Osteocyte (in vitro differentiated cells): Measurements from ENCODE around the gene KCNN3. TPM values are rescaled to one million over a fixed set of nuclear protein-coding genes. Genes with fewer than 3 reads are reported as not detected.
"Not testable (repeated sequence)": the region's sequence is repeated elsewhere in the genome, so short reads cannot be mapped to it uniquely, and the experiment has no call there.

Source experiments
- DNase-seq: peaks from one replicate; pipeline ENCODE4 v3.0.0; 2021; ENCODE audit warnings: mixed read lengths; ENCODE audit not compliant: unreplicated experiment; ENCODE audit errors: extremely low spot score
- H3K27ac Mint-ChIP-seq: one replicate; pipeline ENCODE4 v1.8.0; 2021; ENCODE audit warnings: mild to moderate bottlenecking, mixed read lengths; ENCODE audit not compliant: unreplicated experiment
- H3K27me3 Mint-ChIP-seq: one replicate; pipeline ENCODE4 v1.8.0; 2021; ENCODE audit warnings: mixed read lengths; ENCODE audit not compliant: unreplicated experiment
- H3K36me3 Mint-ChIP-seq: one replicate; pipeline ENCODE4 v1.8.0; 2021; ENCODE audit warnings: mixed read lengths; ENCODE audit not compliant: unreplicated experiment
- H3K4me1 Mint-ChIP-seq: one replicate; pipeline ENCODE4 v1.8.0; 2021; ENCODE audit warnings: mixed read lengths; ENCODE audit not compliant: unreplicated experiment
- H3K4me3 Mint-ChIP-seq: one replicate; pipeline ENCODE4 v1.8.0; 2021; ENCODE audit warnings: mild to moderate bottlenecking, moderate library complexity, mixed read lengths; ENCODE audit not compliant: unreplicated experiment
- H3K9me3 Mint-ChIP-seq: one replicate; pipeline ENCODE4 v1.8.0; 2021; ENCODE audit warnings: mixed read lengths; ENCODE audit not compliant: unreplicated experiment
- total RNA-seq: library from RNA; stranded (reverse); gene quantifications from 2 replicates; pipeline ENCODE4 v1.2.1, GENCODE V29; 2021
- TF ChIP-seq, protein P1 (sequence below): fragments of 200-600 bp; sonication (generic); IDR thresholded peaks from 2 replicates; pipeline ENCODE4 v1.5.0; 2021; ENCODE audit warnings: antibody characterized with exemption, mild to moderate bottlenecking, moderate library complexity

KCNN3 gene
- total RNA-seq, 1 donor from 2014 or later: 0.16 TPM

DNA sequence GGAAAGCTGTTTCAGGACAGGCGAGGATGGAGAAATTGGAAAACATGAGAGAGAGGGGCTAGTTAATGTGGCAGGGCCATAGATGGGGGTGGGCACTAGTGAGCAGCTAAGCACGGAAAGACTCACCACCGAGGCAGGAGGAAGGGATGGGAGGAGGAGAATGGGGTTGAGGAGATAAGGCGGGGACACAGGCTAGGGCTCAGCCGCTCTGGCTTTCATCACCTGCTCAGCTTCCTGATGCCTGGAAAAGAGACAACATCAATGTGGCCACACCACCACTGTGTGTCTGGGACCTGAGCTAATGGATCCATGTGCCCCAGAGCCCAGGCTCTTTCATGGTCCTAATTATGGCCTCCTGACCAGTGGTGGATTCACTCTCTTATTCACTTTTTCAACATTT lies 38.9 kb upstream of the KCNN3 start:
- Mint-ChIP-seq H3K4me3 (no peak overlapping the region), H3K4me1 (no peaks in the 10 kb centered on the region), H3K36me3 (no peaks in the 10 kb centered on the region), H3K27me3 (no peaks in the 10 kb centered on the region), H3K9me3 (peaks cover 4% of the 10 kb centered on the region), H3K27ac (no peak overlapping the region)
- no peak for DNase-seq
- TF ChIP-seq, protein P1, sequence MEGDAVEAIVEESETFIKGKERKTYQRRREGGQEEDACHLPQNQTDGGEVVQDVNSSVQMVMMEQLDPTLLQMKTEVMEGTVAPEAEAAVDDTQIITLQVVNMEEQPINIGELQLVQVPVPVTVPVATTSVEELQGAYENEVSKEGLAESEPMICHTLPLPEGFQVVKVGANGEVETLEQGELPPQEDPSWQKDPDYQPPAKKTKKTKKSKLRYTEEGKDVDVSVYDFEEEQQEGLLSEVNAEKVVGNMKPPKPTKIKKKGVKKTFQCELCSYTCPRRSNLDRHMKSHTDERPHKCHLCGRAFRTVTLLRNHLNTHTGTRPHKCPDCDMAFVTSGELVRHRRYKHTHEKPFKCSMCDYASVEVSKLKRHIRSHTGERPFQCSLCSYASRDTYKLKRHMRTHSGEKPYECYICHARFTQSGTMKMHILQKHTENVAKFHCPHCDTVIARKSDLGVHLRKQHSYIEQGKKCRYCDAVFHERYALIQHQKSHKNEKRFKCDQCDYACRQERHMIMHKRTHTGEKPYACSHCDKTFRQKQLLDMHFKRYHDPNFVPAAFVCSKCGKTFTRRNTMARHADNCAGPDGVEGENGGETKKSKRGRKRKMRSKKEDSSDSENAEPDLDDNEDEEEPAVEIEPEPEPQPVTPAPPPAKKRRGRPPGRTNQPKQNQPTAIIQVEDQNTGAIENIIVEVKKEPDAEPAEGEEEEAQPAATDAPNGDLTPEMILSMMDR: no peak

DNA sequence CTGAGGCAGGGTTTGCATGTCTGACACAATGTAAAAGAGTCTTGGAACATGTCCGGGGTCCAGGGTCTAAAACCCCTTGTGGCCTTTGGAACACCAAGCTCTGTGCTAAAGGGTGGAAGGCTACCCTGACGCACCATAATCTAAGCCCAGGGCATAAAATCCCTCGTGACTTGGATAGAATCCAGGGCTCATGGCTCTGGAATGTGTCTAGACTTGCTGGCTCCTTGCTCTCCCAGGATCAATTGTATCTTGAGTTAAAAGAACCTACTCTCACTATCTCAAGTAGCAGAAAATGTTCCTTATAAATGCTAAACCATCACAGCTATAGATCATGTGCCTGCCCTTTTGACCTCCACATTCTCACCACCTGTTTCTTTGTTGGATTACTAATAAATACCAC lies 38.0 kb upstream of the KCNN3 start:
- not testable (repeated sequence) for H3K4me1 Mint-ChIP-seq, DNase-seq, H3K4me3 Mint-ChIP-seq, H3K27me3 Mint-ChIP-seq, H3K36me3 Mint-ChIP-seq, H3K27ac Mint-ChIP-seq, H3K9me3 Mint-ChIP-seq

DNA sequence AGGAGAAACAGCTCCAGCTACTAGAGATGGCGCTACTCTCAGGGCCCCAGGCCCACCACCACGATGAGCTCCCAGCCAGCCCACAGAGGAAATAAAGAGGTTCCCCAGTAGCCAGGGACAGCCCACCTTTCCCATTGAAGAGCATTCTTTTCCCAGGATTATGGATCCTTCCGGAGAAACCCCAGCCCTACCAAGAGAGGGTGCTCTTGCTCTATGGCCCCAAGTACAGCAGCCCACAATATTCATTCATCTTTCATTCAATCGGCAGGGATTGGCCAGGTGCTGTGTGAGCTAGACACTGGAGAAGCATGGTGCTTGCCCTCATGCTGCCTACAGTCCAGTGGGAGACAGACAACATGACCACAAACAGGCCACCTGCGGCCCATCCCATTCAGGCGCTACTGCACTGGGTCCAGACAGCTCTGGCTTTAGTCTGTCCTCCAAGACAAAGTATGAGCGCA lies 36.6 kb upstream of the KCNN3 start:
- H3K4me3 Mint-ChIP-seq: no peak overlapping the region
- H3K9me3 Mint-ChIP-seq: peaks cover 4% of the 10 kb centered on the region
- no peaks in the 10 kb centered on the region for H3K27me3 Mint-ChIP-seq
- TF ChIP-seq, protein P1: no peak
- no peaks in the 10 kb centered on the region for H3K4me1 Mint-ChIP-seq
- H3K36me3 Mint-ChIP-seq: no peaks in the 10 kb centered on the region
- no peak for DNase-seq
- no peak overlapping the region for H3K27ac Mint-ChIP-seq

DNA sequence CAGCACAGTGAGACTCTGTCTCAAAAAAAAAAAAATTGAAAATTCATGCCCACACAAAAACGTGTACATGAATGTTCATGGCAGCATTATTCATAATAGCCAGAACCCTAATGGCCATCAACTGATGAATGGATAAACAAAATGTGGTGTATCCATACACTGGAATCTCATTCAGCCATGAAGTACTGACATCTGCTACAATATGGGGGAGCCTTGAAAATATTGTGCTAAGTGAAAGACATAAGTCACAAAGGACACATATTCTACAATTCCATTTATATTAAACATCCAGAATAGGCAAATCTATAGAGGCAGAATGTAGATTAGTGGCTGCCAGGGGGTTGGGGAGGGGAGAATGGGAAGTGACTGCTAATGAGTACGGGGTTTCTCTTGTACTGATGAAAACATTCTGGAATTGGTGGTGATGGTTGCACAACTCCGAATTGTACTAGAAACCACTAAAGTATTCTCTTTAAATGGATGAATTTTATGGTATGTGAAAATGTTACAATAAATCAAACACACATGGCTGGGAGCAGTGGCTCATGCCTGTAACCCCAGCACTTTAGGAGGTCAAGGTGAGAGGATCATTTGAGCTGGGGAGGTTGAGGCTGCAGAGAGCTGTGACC lies 33.0 kb upstream of the KCNN3 start:
- Mint-ChIP-seq H3K4me3 (no peak overlapping the region), H3K36me3 (no peaks in the 10 kb centered on the region), H3K27ac (no peak overlapping the region), H3K9me3 (peaks cover 4% of the 10 kb centered on the region), H3K4me1 (no peaks in the 10 kb centered on the region), H3K27me3 (peaks cover 6% of the 10 kb centered on the region)
- TF ChIP-seq, protein P1: no peak
- DNase-seq: no peak

DNA sequence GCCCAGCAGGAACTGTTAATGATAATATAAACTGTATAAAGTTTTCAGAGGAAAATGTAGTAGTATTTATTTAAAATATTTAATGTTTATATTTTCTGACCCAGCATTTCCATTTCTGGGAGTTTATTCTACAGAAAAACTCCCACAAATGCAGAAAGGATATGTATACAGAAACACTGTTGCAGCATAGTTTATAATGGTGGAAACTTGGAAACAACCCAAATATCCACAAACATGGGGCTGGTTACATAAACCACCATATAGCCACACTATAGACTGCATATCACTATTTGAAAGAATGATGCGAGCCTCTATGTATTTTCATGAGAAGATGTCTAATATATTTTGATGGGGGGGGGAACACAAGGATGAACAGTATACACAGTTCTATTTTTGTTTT lies 31.5 kb upstream of the KCNN3 start:
- Mint-ChIP-seq H3K27ac (no peak overlapping the region), H3K4me1 (no peaks in the 10 kb centered on the region), H3K4me3 (no peak overlapping the region), H3K27me3 (peaks cover 10% of the 10 kb centered on the region), H3K9me3 (no peaks in the 10 kb centered on the region), H3K36me3 (no peaks in the 10 kb centered on the region)
- no peak for DNase-seq
- TF ChIP-seq, protein P1: no peak

DNA sequence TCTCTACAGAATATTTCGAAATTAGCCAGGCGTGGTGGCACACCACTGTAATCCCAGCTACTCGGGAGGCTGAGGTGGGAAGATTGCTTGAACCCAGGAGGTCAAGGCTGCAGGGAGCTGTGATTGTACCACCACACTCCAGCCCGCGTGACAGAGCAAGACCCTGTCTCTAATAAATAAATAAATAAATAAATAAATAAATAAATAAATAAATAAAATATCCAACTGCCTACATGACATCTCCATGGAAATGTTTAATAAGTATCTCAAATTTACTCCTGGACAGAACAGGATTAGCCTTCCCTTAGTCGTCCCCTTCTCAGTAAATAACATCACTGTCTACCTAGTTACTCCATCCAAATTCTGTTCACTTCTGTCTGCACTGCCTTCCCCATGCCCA lies 29.0 kb upstream of the KCNN3 start:
- Mint-ChIP-seq H3K27me3 (peaks cover 31% of the 10 kb centered on the region), H3K4me1 (no peaks in the 10 kb centered on the region), H3K27ac (no peak overlapping the region), H3K4me3 (no peak overlapping the region), H3K36me3 (no peaks in the 10 kb centered on the region), H3K9me3 (no peaks in the 10 kb centered on the region)
- TF ChIP-seq, protein P1: no peak
- no peak for DNase-seq
